HepG2 (cell line): Measurements from ENCODE around the gene ALPL. TPM values are rescaled to one million over a fixed set of nuclear protein-coding genes. Genes with fewer than 3 reads are reported as not detected.

Source experiments
- ATAC-seq: fragments of 200-7000 bp; cut with Tn5 transposase; 3 replicates; pipeline ENCODE4 v1.9.1; 2020; ENCODE audit warnings: mild to moderate bottlenecking, moderate library complexity
- BruUV-seq: library from RNA; stranded (reverse); fragments of 400-500 nt; replicated peaks from 2 replicates; lab custom pipeline; 2021; lab: Mats Ljungman, UMichigan
- CTCF ChIA-PET: fragments of 300-600 bp; formaldehyde crosslinking; extraction: SDS; loops from one replicate; lab custom pipeline; 2021; ENCODE audit warnings: low total read pairs, inconsistent platforms, low intra/inter-chr PET ratio; lab: Yijun Ruan, JAX
- POLR2A ChIA-PET: fragments of 350-600 bp; sonication (Branson Sonifier 250); formaldehyde crosslinking; loops from one replicate; lab custom pipeline; 2020; ENCODE audit warnings: antibody characterized with exemption, inconsistent platforms; lab: Yijun Ruan, JAX
- DNase-seq: peaks from one replicate; pipeline ENCODE4 v3.0.0-alpha.2; 2015; ENCODE audit warnings: low spot score
- FAIRE-seq: peaks from 3 replicates; lab custom pipeline; 2011; peaks lifted over from hg19 to GRCh38; lab: Jason Lieb, UNC
- H2AFZ ChIP-seq: one replicate; pipeline ENCODE4 v1.6.1; 2011; ENCODE audit warnings: low read length, inconsistent platforms
- H3K27ac ChIP-seq: fragments of 300-600 bp; 3 replicates; pipeline ENCODE4 v1.8.0; 2011; ENCODE audit warnings: mixed run types, mild to moderate bottlenecking, mixed read lengths, low read length, inconsistent platforms; ENCODE audit not compliant: insufficient read depth; ENCODE audit errors: extremely low read length
- H3K27me3 ChIP-seq, 2 experiments: fragments of 200-600 bp in 1 of 2; 2 replicates in 1 of 2; 3 replicates in 1 of 2; pipeline versions ENCODE4 v1.6.0 to v1.8.0; 2011; ENCODE audit warnings: low read length in 2 of 2, mild to moderate bottlenecking in 2 of 2, moderate library complexity in 2 of 2, inconsistent platforms in 1 of 2; ENCODE audit not compliant: insufficient read depth in 2 of 2, control insufficient read depth in 1 of 2
- H3K36me3 ChIP-seq, 2 experiments: fragments of 200-600 bp in 1 of 2; replicated peaks in 1 of 2; 2 replicates in 1 of 2; 3 replicates in 1 of 2; pipeline versions ENCODE4 v1.5.1 to v1.8.0; 2011; ENCODE audit warnings: low read length in 2 of 2, inconsistent platforms in 1 of 2; ENCODE audit not compliant: insufficient read depth in 2 of 2, control insufficient read depth in 1 of 2
- H3K4me1 ChIP-seq: 2 replicates; pipeline ENCODE4 v1.5.1; 2012; ENCODE audit warnings: low read length, inconsistent platforms; ENCODE audit not compliant: insufficient read depth
- H3K4me2 ChIP-seq: 2 replicates; pipeline ENCODE4 v1.6.0; 2011; ENCODE audit warnings: low read depth, low read length, inconsistent platforms
- H3K4me3 ChIP-seq, 3 experiments: fragments of 200-600 bp in 1 of 3; sonication (generic), shearing (Covaris generic) in 1 of 3; replicated peaks in 1 of 3; 2 replicates each; pipeline ENCODE4 v1.5.1; 2011 to 2016; ENCODE audit warnings: low read length in 3 of 3, inconsistent platforms in 2 of 3, low read depth in 2 of 3, mild to moderate bottlenecking in 2 of 3, control low read depth in 1 of 3, mixed read lengths in 1 of 3; ENCODE audit not compliant: insufficient read depth in 1 of 3
- H3K79me2 ChIP-seq: one replicate; pipeline ENCODE4 v1.6.1; 2011; ENCODE audit warnings: low read length, inconsistent platforms; ENCODE audit not compliant: insufficient read depth
- H3K9ac ChIP-seq: 2 replicates; pipeline ENCODE4 v1.6.0; 2011; ENCODE audit warnings: mild to moderate bottlenecking, low read depth, low read length, inconsistent platforms; ENCODE audit not compliant: insufficient read depth
- H3K9me3 ChIP-seq: 2 replicates; pipeline ENCODE4 v1.5.1; 2012; ENCODE audit warnings: mild to moderate bottlenecking, low read length
- H4K20me1 ChIP-seq: 2 replicates; pipeline ENCODE4 v1.6.0; 2011; ENCODE audit warnings: inconsistent platforms, mild to moderate bottlenecking, low read length, moderate library complexity; ENCODE audit not compliant: insufficient read depth
- GTF2F1 ChIP-seq: fragments of 150-350 bp; IDR thresholded peaks from 2 replicates; pipeline ENCODE4 v1.6.1; 2014; ENCODE audit warnings: low read length
- HMGA1 ChIP-seq: sonication (generic); formaldehyde crosslinking; conservative IDR thresholded peaks from 2 replicates; pipeline ENCODE4 v1.4.0; 2020; ENCODE audit warnings: missing genetic modification reagents
- KDM2A ChIP-seq: sonication (generic); formaldehyde crosslinking; IDR thresholded peaks from 2 replicates; pipeline ENCODE4 v1.4.0; 2020; ENCODE audit warnings: low read depth, missing genetic modification reagents, borderline replicate concordance
- MED1 ChIP-seq: sonication (generic); formaldehyde crosslinking; IDR thresholded peaks from 2 replicates; pipeline ENCODE4 v1.4.0; 2020; ENCODE audit warnings: missing genetic modification reagents
- PBX3 ChIP-seq: sonication (generic); formaldehyde crosslinking; IDR thresholded peaks from 2 replicates; pipeline ENCODE4 v1.8.1; 2023; ENCODE audit warnings: missing genetic modification reagents, inconsistent platforms, borderline replicate concordance
- POLR2AphosphoS5 ChIP-seq: IDR thresholded peaks from 2 replicates; pipeline ENCODE4 v1.6.1; 2012; ENCODE audit warnings: low read depth, low read length
- RBAK ChIP-seq: sonication (generic); formaldehyde crosslinking; IDR thresholded peaks from 2 replicates; pipeline ENCODE4 v1.5.1; 2020; ENCODE audit warnings: mild to moderate bottlenecking, missing genetic modification reagents
- REPIN1 ChIP-seq: sonication (generic); formaldehyde crosslinking; IDR thresholded peaks from 2 replicates; pipeline ENCODE4 v1.8.0; 2022; ENCODE audit warnings: missing genetic modification reagents, low read depth, mild to moderate bottlenecking, borderline replicate concordance
- SKIL ChIP-seq: sonication (generic); formaldehyde crosslinking; IDR thresholded peaks from 2 replicates; pipeline ENCODE4 v1.8.0; 2022; ENCODE audit warnings: missing genetic modification reagents, mild to moderate bottlenecking, moderate library complexity, borderline replicate concordance
- SMYD3 ChIP-seq: sonication (generic); formaldehyde crosslinking; IDR thresholded peaks from 2 replicates; pipeline ENCODE4 v1.8.1; 2023; ENCODE audit warnings: mild to moderate bottlenecking, missing genetic modification reagents
- SNRNP70 ChIP-seq: fragments of 200-400 bp; formaldehyde crosslinking; IDR thresholded peaks from 2 replicates; pipeline ENCODE4 v1.6.1; 2017; ENCODE audit warnings: mild to moderate bottlenecking, low read depth, low read length, moderate library complexity
- WIZ ChIP-seq: sonication (generic); formaldehyde crosslinking; IDR thresholded peaks from 2 replicates; pipeline ENCODE4 v1.5.1; 2020; ENCODE audit warnings: mild to moderate bottlenecking, missing genetic modification reagents
- ZNF280B ChIP-seq: sonication (generic); formaldehyde crosslinking; IDR thresholded peaks from 2 replicates; pipeline ENCODE4 v1.5.0; 2020; ENCODE audit warnings: missing genetic modification reagents, mild to moderate bottlenecking, borderline replicate concordance
- ZNF34 ChIP-seq: sonication (generic); formaldehyde crosslinking; IDR thresholded peaks from 2 replicates; pipeline ENCODE4 v1.4.0; 2020; ENCODE audit warnings: mild to moderate bottlenecking, missing genetic modification reagents, borderline replicate concordance
- ZNF567 ChIP-seq: sonication (generic); formaldehyde crosslinking; IDR thresholded peaks from 2 replicates; pipeline ENCODE4 v1.8.1; 2023; ENCODE audit warnings: mild to moderate bottlenecking, missing genetic modification reagents, borderline replicate concordance
- ZNF572 ChIP-seq: sonication (generic); formaldehyde crosslinking; IDR thresholded peaks from 2 replicates; pipeline ENCODE4 v1.5.1; 2020; ENCODE audit warnings: mild to moderate bottlenecking, missing genetic modification reagents
- ZNF614 ChIP-seq: IDR thresholded peaks from 2 replicates; pipeline ENCODE4 v1.6.1; 2018; ENCODE audit warnings: missing biosample characterization, missing genetic modification reagents, inconsistent platforms, borderline replicate concordance
- ZSCAN30 ChIP-seq: sonication (generic); formaldehyde crosslinking; IDR thresholded peaks from 2 replicates; pipeline ENCODE4 v1.5.0; 2020; ENCODE audit warnings: mild to moderate bottlenecking, missing genetic modification reagents
- ZZZ3 ChIP-seq: sonication (generic); formaldehyde crosslinking; IDR thresholded peaks from 2 replicates; pipeline ENCODE4 v1.4.0; 2020; ENCODE audit warnings: missing genetic modification reagents, mild to moderate bottlenecking, borderline replicate concordance
- WGBS: methylation state at CpG from one replicate; pipeline ENCODE4 v1.1.6; 2017; ENCODE audit warnings: low lambda C conversion rate; 5-methylcytosine and 5-hydroxymethylcytosine counted together
- in situ Hi-C: cut with HindIII; loops from 2 replicates; pipeline ENCODE4 v1.10.0; 2017; ENCODE audit warnings: low pct_unique_long_range_greater_than_20kb; ENCODE audit not compliant: extremely low pct_ligation_motif_present
- intact Hi-C: fragments of 100-400 bp; cut with micrococcal nuclease; formaldehyde crosslinking; loops from one replicate; pipeline ENCODE4 v1.10.0; 2022; ENCODE audit not compliant: unreplicated experiment
- polyA plus RNA-seq, 8 experiments: library from polyadenylated mRNA; depleted of rRNA in 3 of 8; stranded (reverse) in 7 of 8; unstranded in 1 of 8; fragments of >200 nt; fragmentation: Illumina TruSeq in 4 of 8; extraction: Trizol in 4 of 8; gene quantifications; 2 replicates each; pipeline versions ENCODE4 v1.2.1 to v1.2.3, GENCODE V29; 2011 to 2016; ENCODE audit warnings: low read depth in 4 of 8, missing spikeins in 1 of 8, mixed read lengths in 1 of 8; ENCODE audit not compliant: insufficient read depth in 1 of 8
- total RNA-seq, 5 experiments: library from RNA; depleted of rRNA; stranded (reverse); fragments of >200 nt; fragmentation: Illumina TruSeq; extraction: Trizol; gene quantifications; 2 replicates each; pipeline ENCODE4 v1.2.3, GENCODE V29; 2016; ENCODE audit warnings: low read depth in 1 of 5

Gene ALPL
- total and polyA plus RNA-seq, 2 of the 13 experiments (the other 11 are each of a cell fraction or from before 2014, with no cell fraction given) = 0.12 TPM; not detected in 1

- no TSS peak for BruUV-seq
- H3K9ac ChIP-seq = peak overlapping the region; percentile 18; the same call in 1 of the 2 replicates
- ATAC-seq (peak; percentile 89), DNase-seq (peak; percentile 93), FAIRE-seq (peak; percentile 96)
- in situ Hi-C loops = no loop called here
- no peaks in the 10 kb centered on the region; a peak in 1 of 5 replicates for H3K27me3 ChIP-seq
- intact Hi-C loops = no loop called here
- ChIA-PET CTCF (no interaction called here), POLR2A (interaction anchor here (1.0 kb wide), 1 partner anchor 46 kb away, joined by 8 read pairs; the partner anchor contains the start of gene RAP1GAP)
- H3K79me2 ChIP-seq = peaks cover 11% of the 10 kb centered on the region
- peak overlapping the region; percentile 50 for H3K27ac ChIP-seq
- 17% methylated on average over 4 of the region's 10 CpGs for WGBS
- H2AFZ ChIP-seq = no peak overlapping the region
- peaks cover 10 to 17% of the 10 kb centered on the region in 2 experiments for H3K36me3 ChIP-seq
- no peaks in the 10 kb centered on the region for H3K9me3 ChIP-seq
- peaks cover 30% of the 10 kb centered on the region for H3K4me1 ChIP-seq
- peaks cover 2% of the 10 kb centered on the region; the same call in 1 of the 2 replicates for H4K20me1 ChIP-seq
- peak overlapping the region in 1 of 3 experiments; percentile 30; a peak in 1 of 6 replicates for H3K4me3 ChIP-seq
- H3K4me2 ChIP-seq = peak overlapping the region; percentile 58
- TF ChIP-seq ZNF567 (no peak), WIZ (CRISPR knock-in tag) (no peak), REPIN1 (CRISPR knock-in tag) (peak; percentile 51; the same call in 1 of the 2 replicates), RBAK (CRISPR knock-in tag) (no peak), HMGA1 (CRISPR knock-in tag) (no peak), KDM2A (peak; percentile 42; the same call in 1 of the 2 replicates), SMYD3 (CRISPR knock-in tag) (no peak; the same call in 1 of the 2 replicates), ZNF614 (CRISPR knock-in tag) (0 out of 2 replicates have a peak, but pooled peaks have one; percentile 52), SKIL (CRISPR knock-in tag) (peak; percentile 95), PBX3 (no peak), ZNF280B (CRISPR knock-in tag) (0 out of 2 replicates have a peak, but pooled peaks have one; percentile 6), ZNF34 (CRISPR knock-in tag) (no peak), ZSCAN30 (CRISPR knock-in tag) (no peak), POLR2AphosphoS5 (no peak), GTF2F1 (no peak), SNRNP70 (no peak), ZNF572 (CRISPR knock-in tag) (no peak), ZZZ3 (CRISPR knock-in tag) (no peak), MED1 (peak; percentile 83)
These were observed 114.3 kb downstream of the ALPL start for GRCh38 chr1:21623410-21623961.
